A549 (cell line): Measurements from ENCODE around the gene OR2C3. TPM values are rescaled to one million over a fixed set of nuclear protein-coding genes. Genes with fewer than 3 reads are reported as not detected.

Experiments
- ATAC-seq, 2 experiments: fragments of 200-7000 bp in 1 of 2; fragments of >200 bp in 1 of 2; cut with Nextera tagmentation in 1 of 2; cut with Tn5 transposase in 1 of 2; 3 replicates each; pipeline versions ENCODE4 v1.8.0 to v1.9.1; 2018 to 2020; ENCODE audit warnings: mild to moderate bottlenecking in 1 of 2, moderate library complexity in 1 of 2
- CTCF ChIA-PET: fragments of 300-600 bp; sonication (Branson Sonifier 250); formaldehyde crosslinking; extraction: SDS; loops from one replicate; lab custom pipeline; 2021; ENCODE audit warnings: antibody characterized with exemption, inconsistent platforms; lab: Yijun Ruan, JAX
- POLR2A ChIA-PET: fragments of 350-600 bp; formaldehyde crosslinking; extraction: SDS; loops from one replicate; lab custom pipeline; 2021; ENCODE audit warnings: antibody characterized with exemption, inconsistent platforms; lab: Yijun Ruan, JAX
- DNase-seq, 2 experiments: peaks; one replicate each; pipeline versions ENCODE4 v3.0.0 to v3.0.0-alpha.2; 2011 to 2016; ENCODE audit warnings: low read depth in 1 of 2, low spot score in 1 of 2
- FAIRE-seq: peaks from 2 replicates; lab custom pipeline; 2011; peaks lifted over from hg19 to GRCh38; lab: Jason Lieb, UNC
- H3K27ac ChIP-seq, 2 experiments: fragments of >200 bp; sonication (Bioruptor Twin); formaldehyde crosslinking; 3 replicates each; pipeline ENCODE4 v1.5.1; 2016 to 2017
- H3K4me1 ChIP-seq: fragments of >200 bp; sonication (Bioruptor Twin); formaldehyde crosslinking; 3 replicates; pipeline ENCODE4 v1.6.1; 2016
- H3K4me2 ChIP-seq: fragments of >200 bp; sonication (Bioruptor Twin); formaldehyde crosslinking; 3 replicates; pipeline ENCODE4 v1.6.1; 2016
- H3K4me3 ChIP-seq: fragments of >200 bp; sonication (Bioruptor Twin); formaldehyde crosslinking; 3 replicates; pipeline ENCODE4 v1.5.1; 2016
- H3K9me3 ChIP-seq: fragments of >200 bp; sonication (Bioruptor Twin); formaldehyde crosslinking; 3 replicates; pipeline ENCODE4 v1.6.1; 2016
- BCL3 ChIP-seq: fragments of >200 bp; sonication (Bioruptor Twin); formaldehyde crosslinking; IDR thresholded peaks from 3 replicates; pipeline ENCODE4 v1.6.1; 2016
- CBX2 ChIP-seq: fragments of 200-600 bp; sonication (generic); IDR thresholded peaks from 2 replicates; pipeline ENCODE4 v1.6.1; 2016; ENCODE audit warnings: low read depth, mild to moderate bottlenecking, borderline replicate concordance
- CHD4 ChIP-seq: fragments of 200-600 bp; sonication (generic); IDR thresholded peaks from 2 replicates; pipeline ENCODE4 v1.6.1; 2016; ENCODE audit warnings: antibody characterized with exemption, mild to moderate bottlenecking, borderline replicate concordance
- EHF ChIP-seq: fragments of 250-450 bp; sonication (Bioruptor Pico); IDR thresholded peaks from 2 replicates; pipeline ENCODE4 v1.5.0; 2020; ENCODE audit warnings: mild to moderate bottlenecking
- EHMT2 ChIP-seq: fragments of 200-600 bp; sonication (generic); IDR thresholded peaks from 2 replicates; pipeline ENCODE4 v1.6.1; 2016; ENCODE audit warnings: antibody characterized with exemption, low read depth, mild to moderate bottlenecking, moderate library complexity
- ELK1 ChIP-seq: fragments of 150-350 bp; IDR thresholded peaks from 2 replicates; pipeline ENCODE4 v1.6.1; 2014; ENCODE audit warnings: low read depth, mild to moderate bottlenecking, low read length
- FOSB ChIP-seq: fragments of 250-450 bp; sonication (Bioruptor Pico); IDR thresholded peaks from 2 replicates; pipeline ENCODE4 v1.5.0; 2020; ENCODE audit warnings: mild to moderate bottlenecking, moderate library complexity
- HMGXB4 ChIP-seq: fragments of 250-450 bp; sonication (Bioruptor Pico); IDR thresholded peaks from 2 replicates; pipeline ENCODE4 v1.5.0; 2021; ENCODE audit warnings: mild to moderate bottlenecking, moderate library complexity, borderline replicate concordance
- HOXB13 ChIP-seq: fragments of 250-450 bp; sonication (Bioruptor Pico); IDR thresholded peaks from 2 replicates; pipeline ENCODE4 v1.5.0; 2020; ENCODE audit warnings: low read depth, mild to moderate bottlenecking, moderate library complexity
- JUN ChIP-seq, 2 experiments: fragments of >200 bp; sonication (Bioruptor Twin); formaldehyde crosslinking; IDR thresholded peaks; 2 replicates in 1 of 2; 3 replicates in 1 of 2; pipeline ENCODE4 v1.6.1; 2016 to 2017
- JUNB ChIP-seq: fragments of >200 bp; sonication (Bioruptor Twin); formaldehyde crosslinking; IDR thresholded peaks from 2 replicates; pipeline ENCODE4 v1.6.1; 2016
- MAFK ChIP-seq: fragments of 450-650 bp; IDR thresholded peaks from 2 replicates; pipeline ENCODE4 v1.6.1; 2014; ENCODE audit not compliant: partially characterized antibody
- MYC ChIP-seq: IDR thresholded peaks from 2 replicates; pipeline ENCODE4 v1.6.1; 2012; ENCODE audit warnings: mild to moderate bottlenecking, inconsistent platforms, low read length, improper control_type of control experiment, borderline replicate concordance
- NPAS2 ChIP-seq: fragments of 250-450 bp; sonication (Bioruptor Pico); IDR thresholded peaks from 2 replicates; pipeline ENCODE4 v1.8.0; 2022; ENCODE audit warnings: mild to moderate bottlenecking, moderate library complexity, borderline replicate concordance
- NR3C1 ChIP-seq: fragments of >200 bp; sonication (Bioruptor Twin); formaldehyde crosslinking; IDR thresholded peaks from 3 replicates; pipeline ENCODE4 v1.6.1; 2017
- PHF8 ChIP-seq: fragments of 200-600 bp; sonication (generic); IDR thresholded peaks from 2 replicates; pipeline ENCODE4 v1.6.1; 2016; ENCODE audit warnings: low read depth, mild to moderate bottlenecking, antibody characterized with exemption, moderate library complexity, borderline replicate concordance
- POLR2AphosphoS2 ChIP-seq: conservative IDR thresholded peaks from 2 replicates; pipeline ENCODE4 v1.6.1; 2012; ENCODE audit warnings: low read length, improper control_type of control experiment, inconsistent platforms
- RAD21 ChIP-seq, 2 experiments: fragments of >200 bp in 1 of 2; sonication (Bioruptor Twin) in 1 of 2; formaldehyde crosslinking in 1 of 2; IDR thresholded peaks in 1 of 2; conservative IDR thresholded peaks in 1 of 2; 2 replicates in 1 of 2; 3 replicates in 1 of 2; pipeline ENCODE4 v1.6.1; 2012 to 2018; ENCODE audit warnings: inconsistent platforms in 1 of 2
- REST ChIP-seq: fragments of 200-600 bp; sonication (generic); IDR thresholded peaks from 2 replicates; pipeline ENCODE4 v1.6.1; 2016; ENCODE audit warnings: antibody characterized with exemption, mild to moderate bottlenecking, moderate library complexity
- USF2 ChIP-seq: fragments of 450-650 bp; IDR thresholded peaks from 2 replicates; pipeline ENCODE4 v1.6.1; 2014; ENCODE audit warnings: antibody characterized with exemption
- ZC3H11A ChIP-seq: fragments of 450-650 bp; IDR thresholded peaks from 2 replicates; pipeline ENCODE4 v1.6.1; 2014; ENCODE audit warnings: antibody characterized with exemption, mild to moderate bottlenecking
- WGBS: methylation state at CpG from one replicate; pipeline ENCODE4 v1.1.6; 2017; ENCODE audit errors: missing lambda C conversion rate; 5-methylcytosine and 5-hydroxymethylcytosine counted together
- polyA minus RNA-seq: library from RNA; depleted of rRNA, polyadenylated mRNA; stranded (reverse); fragments of >200 nt; gene quantifications from 2 replicates; pipeline ENCODE4 v1.2.3, GENCODE V29; 2011; rRNA and poly(A)+ RNA removed
- polyA plus RNA-seq, 4 experiments: library from polyadenylated mRNA; depleted of rRNA in 3 of 4; stranded (reverse); fragments of >200 nt; fragmentation: RNase III in 1 of 4; extraction: RNeasy Plus Mini Kit Qiagen cat#74134 plus additional on column Dnase treatment in 1 of 4; gene quantifications; 2 replicates in 3 of 4; 3 replicates in 1 of 4; pipeline ENCODE4 v1.2.3, GENCODE V29; 2011 to 2017

OR2C3 gene
- polyA plus RNA-seq (2011; rRNA removed) (not detected in 2 replicates), polyA plus RNA-seq (2017; fragmentation: RNase III; extraction: RNeasy Plus Mini Kit Qiagen cat#74134 plus additional on column Dnase treatment) (not detected in 3 replicates), polyA minus RNA-seq (not detected in 2 replicates)
- not detected in 2 replicates for polyA plus RNA-seq (2012; cell fraction: cytosol; rRNA removed)
- not detected in 2 replicates for polyA plus RNA-seq (2012; cell fraction: nucleus; rRNA removed)

GRCh38 chr1:247536340-247536739, at the start of gene OR2C3:
OR2C3 (minus strand) TSS chr1:247536440; CDS start chr1:247532511, 3,929 bp downstream.
- no peak within 1 kb of the TSS for H3K4me2 ChIP-seq
- no peak for ATAC-seq
- H3K4me3 ChIP-seq, result no peak within 1 kb of the TSS
- H3K4me1 ChIP-seq, result no peaks in the 10 kb centered on the region
- FAIRE-seq, result no peak
- CTCF ChIA-PET, result interaction anchor here (1.1 kb wide), 1 partner anchor 13 kb away, joined by 3 read pairs; the partner anchor contains the start of gene GCSAML
- no peak for DNase-seq
- peaks cover 3% of the 10 kb centered on the region; the same call in 1 of the 3 replicates for H3K9me3 ChIP-seq
- H3K27ac ChIP-seq, result no peak within 1 kb of the TSS
- POLR2A ChIA-PET, result no interaction called here
- no peak for TF ChIP-seq MAFK
- TF ChIP-seq PHF8, result no peak
- no peak for TF ChIP-seq BCL3
- no peak for TF ChIP-seq CHD4
- no peak for TF ChIP-seq REST
- TF ChIP-seq EHF (CRISPR knock-in tag), result no peak
- no peak for TF ChIP-seq FOSB (CRISPR knock-in tag)
- TF ChIP-seq NR3C1, result no peak
- no peak for TF ChIP-seq CBX2
- no peak for TF ChIP-seq ELK1
- TF ChIP-seq NPAS2 (CRISPR knock-in tag), result no peak
- TF ChIP-seq HOXB13 (CRISPR knock-in tag), result no peak
- TF ChIP-seq MYC, result no peak
- 8% methylated on average over 2 of the region's 2 CpGs for WGBS

GRCh38 chr1:247578946-247579460, 42.8 kb upstream of the OR2C3 start:
- ChIA-PET CTCF (no interaction called here), POLR2A (no interaction called here)
- ATAC-seq, result no peak
- FAIRE-seq, result no peak
- no peaks in the 10 kb centered on the region for H3K4me1 ChIP-seq
- no peak overlapping the region for H3K4me3 ChIP-seq
- WGBS, result 4% methylated on average over 5 of the region's 5 CpGs
- H3K9me3 ChIP-seq, result peaks cover 8% of the 10 kb centered on the region; the same call in 1 of the 3 replicates
- H3K4me2 ChIP-seq, result no peak overlapping the region
- no peak for TF ChIP-seq REST
- TF ChIP-seq POLR2AphosphoS2, result no peak
- no peak for TF ChIP-seq MAFK
- TF ChIP-seq ZC3H11A, result no peak
- no peak for TF ChIP-seq EHMT2
- TF ChIP-seq JUN (IDR thresholded peaks at IDR 0.05), result no peak
- TF ChIP-seq HMGXB4 (CRISPR knock-in tag), result no peak
- TF ChIP-seq JUNB, result no peak
- TF ChIP-seq USF2, result no peak
- TF ChIP-seq RAD21 (conservative IDR thresholded peaks at IDR 0.05 in 1 of 2, IDR thresholded peaks at IDR 0.05 in 1 of 2), result no peak
- DNase-seq, result no peak
- H3K27ac ChIP-seq, result no peak overlapping the region
